Ascending aorta (tissue), 2 donors: Measurements from ENCODE around the gene ACP1. TPM values are rescaled to one million over a fixed set of nuclear protein-coding genes. Genes with fewer than 3 reads are reported as not detected.

ENCODE experiments used
- DNase-seq, 2 donors: peaks; one replicate each; pipeline ENCODE4 v3.0.0-alpha.2; 2019; ENCODE audit warnings: low spot score in 2 of 2
- H3K27ac ChIP-seq, 2 donors: fragments of 200-600 bp; sonication (generic); one replicate each; pipeline ENCODE4 v1.5.1; 2016 to 2017; ENCODE audit warnings: mild to moderate bottlenecking in 1 of 2
- H3K27me3 ChIP-seq: fragments of 200-600 bp; sonication (generic); one replicate; pipeline ENCODE4 v1.5.1; 2017
- H3K36me3 ChIP-seq, 2 donors: fragments of 200-600 bp; sonication (generic); one replicate each; pipeline ENCODE4 v1.5.1; 2016
- H3K4me1 ChIP-seq, 2 donors: fragments of 200-600 bp; sonication (generic); one replicate each; pipeline ENCODE4 v1.5.1; 2016 to 2017; ENCODE audit warnings: mild to moderate bottlenecking in 1 of 2
- H3K4me3 ChIP-seq, 2 donors: fragments of 200-600 bp; sonication (generic); one replicate each; pipeline ENCODE4 v1.5.1; 2016 to 2017; ENCODE audit warnings: mild to moderate bottlenecking in 1 of 2
- H3K9me3 ChIP-seq, 2 donors: fragments of 200-600 bp; sonication (generic); one replicate each; pipeline ENCODE4 v1.5.1; 2016
- intact Hi-C: fragments of 100-400 bp; cut with DNase I; formaldehyde crosslinking; loops from one replicate; pipeline ENCODE4 v1.15.1; 2023
- total RNA-seq: library from RNA; depleted of rRNA; stranded (reverse); fragments of >200 nt; gene quantifications from one replicate; pipeline ENCODE4 v1.1.0, GENCODE V29; 2016
- TF ChIP-seq, protein P1 (sequence below), 3 experiments: fragments of 200-600 bp in 2 of 3; fragments of 450-650 bp in 1 of 3; sonication (generic) in 2 of 3; IDR thresholded peaks; one replicate each; pipeline ENCODE4 v1.5.1; 2016 to 2019; ENCODE audit warnings: antibody characterized with exemption in 3 of 3, mild to moderate bottlenecking in 1 of 3, moderate library complexity in 1 of 3

The ACP1 gene
- total RNA-seq, 1 donor from 2014 or later, result 30.8 TPM

GRCh38 chr2:259789-260331, 4.9 kb upstream of the ACP1 start:
- intact Hi-C loops, result loop anchor here (5.0 kb wide), 1 partner anchor 417 kb away; the partner anchor contains the start of gene TMEM18
- Histone ChIP-seq H3K4me1 (peaks cover 5% of the 10 kb centered on the region in 2 donors), H3K9me3 (peaks cover 6 to 35% of the 10 kb centered on the region in 2 donors), H3K27ac (no peak overlapping the region), H3K27me3 (no peaks in the 10 kb centered on the region), H3K4me3 (no peak overlapping the region), H3K36me3 (peaks cover 0 to 3% of the 10 kb centered on the region in 2 donors)
- TF ChIP-seq, protein P1, sequence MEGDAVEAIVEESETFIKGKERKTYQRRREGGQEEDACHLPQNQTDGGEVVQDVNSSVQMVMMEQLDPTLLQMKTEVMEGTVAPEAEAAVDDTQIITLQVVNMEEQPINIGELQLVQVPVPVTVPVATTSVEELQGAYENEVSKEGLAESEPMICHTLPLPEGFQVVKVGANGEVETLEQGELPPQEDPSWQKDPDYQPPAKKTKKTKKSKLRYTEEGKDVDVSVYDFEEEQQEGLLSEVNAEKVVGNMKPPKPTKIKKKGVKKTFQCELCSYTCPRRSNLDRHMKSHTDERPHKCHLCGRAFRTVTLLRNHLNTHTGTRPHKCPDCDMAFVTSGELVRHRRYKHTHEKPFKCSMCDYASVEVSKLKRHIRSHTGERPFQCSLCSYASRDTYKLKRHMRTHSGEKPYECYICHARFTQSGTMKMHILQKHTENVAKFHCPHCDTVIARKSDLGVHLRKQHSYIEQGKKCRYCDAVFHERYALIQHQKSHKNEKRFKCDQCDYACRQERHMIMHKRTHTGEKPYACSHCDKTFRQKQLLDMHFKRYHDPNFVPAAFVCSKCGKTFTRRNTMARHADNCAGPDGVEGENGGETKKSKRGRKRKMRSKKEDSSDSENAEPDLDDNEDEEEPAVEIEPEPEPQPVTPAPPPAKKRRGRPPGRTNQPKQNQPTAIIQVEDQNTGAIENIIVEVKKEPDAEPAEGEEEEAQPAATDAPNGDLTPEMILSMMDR (IDR thresholded peaks at IDR 0.05), result no peak
- no peak for DNase-seq

DNA sequence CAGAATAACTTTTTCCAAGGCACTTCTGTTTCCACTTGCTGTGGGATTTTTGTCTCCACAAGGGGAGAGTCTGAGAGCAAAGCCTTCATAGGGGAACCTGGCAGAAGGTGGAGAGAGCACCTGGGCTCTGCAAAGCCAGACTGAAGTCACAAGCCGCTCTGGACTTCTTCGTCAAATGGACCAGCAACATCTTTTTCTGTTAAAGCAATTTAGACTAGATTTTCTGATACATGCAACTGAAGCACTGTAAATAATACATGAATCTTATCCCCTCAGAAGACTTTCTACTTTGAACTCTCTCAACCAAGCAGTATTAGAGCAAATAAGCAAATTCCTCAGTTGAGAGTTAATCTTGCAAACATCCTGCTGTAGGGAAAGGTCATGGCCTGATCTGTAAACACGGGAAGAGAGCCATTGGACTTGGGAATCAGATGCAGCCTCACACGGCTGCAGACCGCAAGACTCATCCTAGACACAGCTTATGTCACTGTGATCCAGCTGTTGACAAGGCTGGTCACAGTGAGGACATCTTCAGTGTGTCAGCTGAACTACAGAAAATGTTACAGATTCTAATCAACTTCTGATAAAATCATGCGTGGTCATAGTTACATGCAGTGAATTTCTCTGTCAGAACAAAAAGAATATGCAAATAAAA, 4.1 kb upstream of the ACP1 start:
- peaks cover 6 to 35% of the 10 kb centered on the region in 2 donors for H3K9me3 ChIP-seq
- peaks cover 0 to 3% of the 10 kb centered on the region in 2 donors for H3K36me3 ChIP-seq
- intact Hi-C loops, result loop anchor here (5.0 kb wide), 1 partner anchor 417 kb away; the partner anchor contains the start of gene TMEM18
- TF ChIP-seq, protein P1 (IDR thresholded peaks at IDR 0.05), result no peak
- peaks cover 5 to 7% of the 10 kb centered on the region in 2 donors for H3K4me1 ChIP-seq
- no peak overlapping the region for H3K4me3 ChIP-seq
- no peaks in the 10 kb centered on the region for H3K27me3 ChIP-seq
- no peak overlapping the region for H3K27ac ChIP-seq
- DNase-seq, result no peak

DNA sequence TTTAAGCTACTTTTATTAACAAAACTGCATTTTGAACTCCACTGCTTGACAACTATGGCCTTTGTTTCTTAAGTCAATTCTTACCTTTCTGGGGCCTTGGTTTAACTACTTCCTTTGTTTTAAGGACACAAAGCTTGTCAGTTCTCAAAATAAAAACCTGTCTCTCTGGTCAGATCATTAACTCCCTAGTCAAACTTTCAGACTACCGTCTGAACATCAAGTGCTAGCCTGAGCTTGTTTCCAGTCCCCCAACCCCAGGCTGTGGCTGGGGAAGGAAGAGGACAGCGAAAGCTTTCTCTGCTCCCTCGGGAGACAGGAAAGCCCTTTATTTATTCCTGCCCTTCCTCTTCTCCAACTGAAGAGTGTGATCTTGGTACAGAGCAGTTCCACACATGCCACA, 2.6 kb upstream of the ACP1 start:
- TF ChIP-seq, protein P1 (IDR thresholded peaks at IDR 0.05), result no peak
- Histone ChIP-seq H3K36me3 (peaks cover 0 to 3% of the 10 kb centered on the region in 2 donors), H3K27ac (no peak overlapping the region), H3K27me3 (no peaks in the 10 kb centered on the region), H3K9me3 (peaks cover 6 to 28% of the 10 kb centered on the region in 2 donors), H3K4me1 (peaks cover 5 to 11% of the 10 kb centered on the region in 2 donors), H3K4me3 (no peak overlapping the region)
- intact Hi-C loops, result loop anchor here (5.0 kb wide), 1 partner anchor 415 kb away; the partner anchor contains the start of gene TMEM18
- DNase-seq, result no peak

GRCh38 chr2:263022-263738, 1.6 kb upstream of the ACP1 start:
- peaks cover 0 to 3% of the 10 kb centered on the region in 2 donors for H3K36me3 ChIP-seq
- TF ChIP-seq, protein P1 (IDR thresholded peaks at IDR 0.05), result no peak
- no peak for DNase-seq
- H3K9me3 ChIP-seq, result peaks cover 0 to 18% of the 10 kb centered on the region in 2 donors
- peak overlapping the region; percentile 73 to 86 for H3K4me3 ChIP-seq
- intact Hi-C loops, result loop anchor here (5.0 kb wide), 1 partner anchor 414 kb away; the partner anchor contains the start of gene TMEM18
- H3K27me3 ChIP-seq, result no peaks in the 10 kb centered on the region
- peaks cover 5 to 11% of the 10 kb centered on the region in 2 donors for H3K4me1 ChIP-seq
- no peak overlapping the region for H3K27ac ChIP-seq

GRCh38 chr2:263774-264492, 814 bp upstream of the ACP1 start, which contains the start of gene SH3YL1:
Gene SH3YL1 (minus strand): TSS chr2:264032. CDS start chr2:263984, 48 bp downstream.
- H3K27me3 ChIP-seq, result no peaks in the 10 kb centered on the region
- H3K4me3 ChIP-seq, result peak within 1 kb of the TSS; percentile 73 to 86
- peaks cover 0 to 10% of the 10 kb centered on the region in 2 donors for H3K9me3 ChIP-seq
- TF ChIP-seq, protein P1 (IDR thresholded peaks at IDR 0.05), result no peak
- DNase-seq, result peak in 1 of 2 donors; percentile 65
- H3K27ac ChIP-seq, result peak within 1 kb of the TSS; percentile 56 to 71
- H3K36me3 ChIP-seq, result no peaks in the 10 kb centered on the region
- intact Hi-C loops, result loop anchor here (1.0 to 5.0 kb wide), 3 partner anchors 25 to 413 kb away; partner anchors contain the start of genes ALKAL2, FAM110C and TMEM18
- H3K4me1 ChIP-seq, result peaks cover 5 to 11% of the 10 kb centered on the region in 2 donors
